Uterus (tissue), 2 donors: ENCODE results near the gene SFSWAP.

Experiments used
- CTCF ChIP-seq, 4 experiments: fragments of 200-600 bp in 2 of 4; fragments of 450-650 bp in 2 of 4; sonication (generic) in 2 of 4; IDR thresholded peaks; one replicate each; pipeline ENCODE4 v1.5.1; 2016 to 2019; ENCODE audit warnings: antibody characterized with exemption in 4 of 4, mild to moderate bottlenecking in 2 of 4, moderate library complexity in 1 of 4
- POLR2A ChIP-seq, 2 donors: fragments of 450-650 bp; IDR thresholded peaks; one replicate each; pipeline ENCODE4 v1.6.1; 2016; ENCODE audit warnings: antibody characterized with exemption in 2 of 2, mild to moderate bottlenecking in 1 of 2, moderate library complexity in 1 of 2

- TF ChIP-seq CTCF (IDR thresholded peaks at IDR 0.05) (no peak), POLR2A (IDR thresholded peaks at IDR 0.05) (no peak)
Measured at GRCh38 chr12:131713349-131713748, 2.5 kb downstream of the SFSWAP start.
